Esophagus squamous epithelium (tissue), 5 donors: ENCODE data around the gene KLHDC7B. TPM values are rescaled to one million over a fixed set of nuclear protein-coding genes. Genes with fewer than 3 reads are reported as not detected.
"Not testable (repeated sequence)": the region's sequence is repeated elsewhere in the genome, so short reads cannot be mapped to it uniquely, and the experiment has no call there.

Experiments used
- DNase-seq: peaks from one replicate; lab custom pipeline; 2025; lab: John Stamatoyannopoulos, UW
- H3K27ac ChIP-seq, 4 donors: fragments of 200-600 bp; sonication (generic); one replicate each; pipeline ENCODE4 v1.5.1; 2016 to 2019; ENCODE audit warnings: mild to moderate bottlenecking in 1 of 4
- H3K27me3 ChIP-seq, 4 donors: fragments of 200-600 bp; sonication (generic); 1 replicate in 3 of 4; 2 replicates in 1 of 4; pipeline versions ENCODE4 v1.5.1 to v1.6.0; 2017 to 2021; ENCODE audit warnings: antibody characterized with exemption in 1 of 4
- H3K36me3 ChIP-seq, 3 donors: fragments of 200-600 bp; sonication (generic); one replicate each; pipeline ENCODE4 v1.5.1; 2016 to 2019
- H3K4me1 ChIP-seq, 3 donors: fragments of 200-600 bp; sonication (generic); one replicate each; pipeline ENCODE4 v1.5.1; 2017 to 2019
- H3K4me3 ChIP-seq, 4 donors: fragments of 200-600 bp; sonication (generic); 1 replicate in 3 of 4; 2 replicates in 1 of 4; pipeline ENCODE4 v1.5.1; 2016 to 2019; ENCODE audit warnings: mild to moderate bottlenecking in 2 of 4, moderate library complexity in 1 of 4
- H3K9me3 ChIP-seq, 3 donors: fragments of 200-600 bp; sonication (generic); one replicate each; pipeline ENCODE4 v1.5.1; 2016 to 2019
- POLR2A ChIP-seq, 4 donors: fragments of 450-650 bp; IDR thresholded peaks; one replicate each; pipeline ENCODE4 v1.6.1; 2017; ENCODE audit warnings: antibody characterized with exemption in 4 of 4, mild to moderate bottlenecking in 4 of 4, moderate library complexity in 3 of 4
- WGBS, 2 donors: methylation state at CpG; one replicate each; pipeline ENCODE4 v1.1.5; 2018; 5-methylcytosine and 5-hydroxymethylcytosine counted together
- intact Hi-C: fragments of 100-400 bp; cut with DNase I; formaldehyde crosslinking; loops from one replicate; pipeline ENCODE4 v1.15.0; 2022
- total RNA-seq, 4 donors: library from RNA; depleted of rRNA; stranded (reverse); fragments of >200 nt; gene quantifications; one replicate each; pipeline ENCODE4 v1.1.0, GENCODE V29; 2016
- TF ChIP-seq, protein P1 (sequence below), 6 experiments: fragments of 450-650 bp in 4 of 6; fragments of 200-600 bp in 2 of 6; sonication (generic) in 2 of 6; IDR thresholded peaks; one replicate each; pipeline ENCODE4 v1.5.1; 2016 to 2019; ENCODE audit warnings: antibody characterized with exemption in 6 of 6, mild to moderate bottlenecking in 4 of 6, moderate library complexity in 4 of 6
- donor health status: DM: yes; HTN: yes; CAD: no.

Gene KLHDC7B
- total RNA-seq, 4 donors from 2014 or later = 0.26 to 0.53 (median 0.40) TPM

DNA sequence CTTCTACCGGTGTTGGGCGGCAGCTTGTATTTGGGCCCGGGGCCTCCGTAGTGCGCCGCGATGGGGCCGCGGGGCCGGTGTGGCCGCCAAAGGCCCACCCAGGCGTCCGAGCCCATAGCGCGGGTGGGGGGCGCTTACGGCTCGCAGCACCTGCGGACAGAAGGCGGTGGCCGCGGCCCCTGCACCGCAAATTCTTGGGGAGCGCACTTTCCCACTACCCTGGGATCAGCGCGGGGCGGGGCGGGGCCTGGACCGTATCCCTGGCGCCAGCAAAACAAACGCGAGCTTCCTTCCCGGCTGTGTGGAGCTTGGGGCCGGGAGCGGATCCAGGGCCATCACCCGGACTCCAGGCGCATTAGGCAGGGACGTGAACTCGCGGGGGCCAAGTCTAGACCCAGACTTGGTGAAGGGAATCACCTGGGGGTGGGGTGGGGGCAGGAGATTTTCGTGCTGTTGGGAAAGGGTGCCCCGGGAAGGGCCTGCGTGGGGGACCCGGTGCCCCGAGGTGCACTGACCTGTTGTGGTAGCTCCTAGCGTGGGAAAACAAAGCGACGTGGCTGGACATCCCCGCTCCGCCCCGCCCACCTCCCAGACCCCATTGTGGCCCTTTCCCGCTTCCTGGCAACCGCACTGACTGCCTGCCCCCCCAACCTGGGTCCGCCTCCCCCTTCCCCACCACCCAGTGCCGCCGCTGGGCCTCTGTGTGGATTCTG, 13.6 kb upstream of the KLHDC7B start:
- intact Hi-C loops = no loop called here
- DNase-seq = no peak
- WGBS, 2 donors = 0 to 6% methylated on average over 6 to 8 of the region's 56 CpGs
- TF ChIP-seq POLR2A (IDR thresholded peaks at IDR 0.05) = peak in 2 of 4 donors; percentile 36 to 44
- TF ChIP-seq, protein P1, sequence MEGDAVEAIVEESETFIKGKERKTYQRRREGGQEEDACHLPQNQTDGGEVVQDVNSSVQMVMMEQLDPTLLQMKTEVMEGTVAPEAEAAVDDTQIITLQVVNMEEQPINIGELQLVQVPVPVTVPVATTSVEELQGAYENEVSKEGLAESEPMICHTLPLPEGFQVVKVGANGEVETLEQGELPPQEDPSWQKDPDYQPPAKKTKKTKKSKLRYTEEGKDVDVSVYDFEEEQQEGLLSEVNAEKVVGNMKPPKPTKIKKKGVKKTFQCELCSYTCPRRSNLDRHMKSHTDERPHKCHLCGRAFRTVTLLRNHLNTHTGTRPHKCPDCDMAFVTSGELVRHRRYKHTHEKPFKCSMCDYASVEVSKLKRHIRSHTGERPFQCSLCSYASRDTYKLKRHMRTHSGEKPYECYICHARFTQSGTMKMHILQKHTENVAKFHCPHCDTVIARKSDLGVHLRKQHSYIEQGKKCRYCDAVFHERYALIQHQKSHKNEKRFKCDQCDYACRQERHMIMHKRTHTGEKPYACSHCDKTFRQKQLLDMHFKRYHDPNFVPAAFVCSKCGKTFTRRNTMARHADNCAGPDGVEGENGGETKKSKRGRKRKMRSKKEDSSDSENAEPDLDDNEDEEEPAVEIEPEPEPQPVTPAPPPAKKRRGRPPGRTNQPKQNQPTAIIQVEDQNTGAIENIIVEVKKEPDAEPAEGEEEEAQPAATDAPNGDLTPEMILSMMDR (IDR thresholded peaks at IDR 0.05) = no peak
- no peaks in the 10 kb centered on the region for H3K9me3 ChIP-seq
- peak overlapping the region; percentile 96 to 100 (median 98) for H3K27ac ChIP-seq
- peaks cover 25 to 88% (median 31%) of the 10 kb centered on the region in 3 donors for H3K4me1 ChIP-seq
- peak overlapping the region; percentile 54 to 87 (median 64) for H3K4me3 ChIP-seq
- H3K36me3 ChIP-seq = no peaks in the 10 kb centered on the region
- H3K27me3 ChIP-seq = peaks cover 0 to 43% (median 0%) of the 10 kb centered on the region in 4 donors

DNA sequence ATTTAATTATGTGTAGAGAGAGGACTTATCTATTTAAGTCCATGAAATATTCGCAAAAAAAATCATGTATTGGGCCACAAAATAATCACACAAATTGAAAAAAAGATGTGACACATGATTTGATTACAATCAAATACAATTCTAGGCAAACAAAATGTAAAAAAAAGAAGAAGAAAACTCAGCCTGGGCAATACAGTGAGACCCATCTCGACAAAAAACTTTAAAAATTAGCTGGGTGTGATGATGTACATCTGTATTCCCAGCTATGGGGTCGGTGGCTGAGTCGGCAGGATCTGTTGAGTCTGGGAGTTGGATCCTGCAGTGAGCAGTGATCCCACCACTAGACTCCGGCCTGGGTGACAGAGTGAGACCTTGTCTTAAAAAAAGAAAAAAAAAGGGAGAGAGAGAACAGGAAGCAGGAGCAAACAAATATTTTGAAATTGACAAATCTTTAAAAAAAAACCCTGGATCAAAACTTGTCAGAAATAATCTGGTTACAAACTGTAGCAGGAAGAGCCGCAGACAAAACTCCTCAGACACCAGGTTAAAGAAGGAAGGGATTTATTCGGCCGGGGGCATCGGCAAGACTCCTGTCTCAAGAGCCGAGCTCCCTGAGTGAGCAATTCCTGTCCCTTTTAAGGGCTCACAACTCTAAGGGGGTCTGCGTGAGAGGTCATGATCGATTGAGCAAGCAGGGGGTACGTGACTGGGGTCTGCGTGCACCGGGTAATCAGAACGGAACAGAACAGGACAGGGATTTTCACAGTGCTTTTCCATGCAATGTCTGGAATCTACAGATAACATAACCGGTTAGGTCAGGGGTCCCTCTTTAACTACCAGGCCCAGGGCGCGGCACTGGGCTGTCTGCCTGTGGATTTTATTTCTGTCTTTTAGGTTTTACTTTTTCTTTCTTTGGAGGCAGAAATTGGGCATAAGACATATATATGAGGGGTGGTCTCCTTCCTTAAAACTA, 12.6 kb upstream of the KLHDC7B start:
- intact Hi-C loops = no loop called here
- Histone ChIP-seq H3K4me1 (peaks cover 22 to 87% (median 32%) of the 10 kb centered on the region in 3 donors), H3K9me3 (no peaks in the 10 kb centered on the region), H3K27me3 (peaks cover 0 to 49% (median 0%) of the 10 kb centered on the region in 4 donors), H3K4me3 (peak overlapping the region in 1 of 4 donors; percentile 87), H3K36me3 (no peaks in the 10 kb centered on the region), H3K27ac (peak overlapping the region; percentile 96 to 100 (median 98))
- TF ChIP-seq, protein P1 (IDR thresholded peaks at IDR 0.05) = no peak
- TF ChIP-seq POLR2A (IDR thresholded peaks at IDR 0.05) = no peak
- WGBS, 2 donors = 72 to 82% methylated on average over 19 of the region's 19 CpGs
- no peak for DNase-seq

DNA sequence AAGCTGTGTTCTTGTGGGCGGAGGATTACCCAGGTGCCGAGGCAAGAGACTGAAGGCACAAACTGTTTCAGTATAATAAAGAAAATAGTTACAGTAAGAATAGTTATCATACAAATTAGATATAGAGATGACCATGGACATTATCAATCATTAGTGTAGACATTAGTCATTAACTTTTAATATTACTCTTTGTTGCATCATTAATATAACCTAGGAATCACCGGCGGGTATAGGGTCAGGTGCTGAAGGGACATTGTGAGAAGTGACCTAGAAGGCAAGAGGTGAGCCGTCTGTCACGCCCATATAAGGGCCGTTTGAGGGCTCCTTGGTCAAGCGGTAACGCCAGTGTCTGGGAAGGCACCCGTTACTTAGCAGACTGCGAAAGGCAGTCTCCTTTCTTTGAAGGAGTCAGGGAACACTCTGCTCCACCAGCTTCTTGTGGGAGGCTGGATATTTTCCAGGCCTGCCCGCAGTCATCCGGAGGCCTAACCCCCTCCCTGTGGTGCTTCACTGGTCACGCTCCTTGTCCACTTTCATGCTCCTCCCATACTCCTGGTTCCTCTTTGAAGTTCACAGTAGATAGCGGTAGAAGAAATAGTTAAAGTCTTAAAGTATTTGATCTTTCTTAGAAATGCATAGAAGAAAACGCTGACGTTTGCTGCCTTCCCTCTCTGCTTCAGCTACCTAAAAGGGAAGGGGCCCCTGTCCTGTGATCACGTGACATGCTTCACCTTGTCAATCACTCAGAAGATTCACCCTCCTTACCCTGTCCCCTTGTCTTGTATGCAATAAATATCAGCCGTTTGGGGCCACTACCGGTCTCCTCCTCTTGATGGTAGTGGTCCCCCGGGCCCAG, 11.6 kb upstream of the KLHDC7B start:
- H3K9me3 ChIP-seq, intact Hi-C loops, H3K36me3 ChIP-seq, DNase-seq, H3K4me3 ChIP-seq: not testable (repeated sequence)
- TF ChIP-seq POLR2A (IDR thresholded peaks at IDR 0.05) = peak in 1 of 4 donors; percentile 47
- H3K27ac ChIP-seq = peak overlapping the region in 3 of 4 donors; percentile 15 to 99 (median 75)
- peaks cover 0 to 50% (median 0%) of the 10 kb centered on the region in 4 donors for H3K27me3 ChIP-seq
- 60 to 65% methylated on average over 20 to 21 of the region's 21 CpGs for WGBS, 2 donors
- H3K4me1 ChIP-seq = peaks cover 21 to 87% (median 38%) of the 10 kb centered on the region in 3 donors

DNA sequence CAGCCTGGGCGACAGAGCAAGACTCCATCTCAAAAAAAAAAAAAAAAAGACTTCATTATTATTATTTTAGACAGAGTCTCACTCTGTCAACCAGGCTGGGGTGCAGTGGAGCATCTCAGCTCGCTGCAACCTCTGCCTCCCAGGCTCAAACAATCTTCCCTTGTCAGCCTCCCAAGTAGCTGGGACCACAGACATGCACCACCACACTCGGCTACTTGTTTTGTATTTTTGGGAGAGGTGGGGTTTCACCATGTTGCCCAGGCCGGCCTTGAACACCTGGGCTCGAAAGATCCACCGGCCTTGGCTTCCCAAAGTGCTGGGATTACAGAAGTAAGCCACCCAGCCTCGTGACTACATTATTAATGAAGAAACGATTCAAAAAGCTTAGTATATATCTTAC, 10.6 kb upstream of the KLHDC7B start:
- no peak for TF ChIP-seq POLR2A (IDR thresholded peaks at IDR 0.05)
- peaks cover 22 to 85% (median 34%) of the 10 kb centered on the region in 3 donors for H3K4me1 ChIP-seq
- H3K4me3 ChIP-seq = no peak overlapping the region

DNA sequence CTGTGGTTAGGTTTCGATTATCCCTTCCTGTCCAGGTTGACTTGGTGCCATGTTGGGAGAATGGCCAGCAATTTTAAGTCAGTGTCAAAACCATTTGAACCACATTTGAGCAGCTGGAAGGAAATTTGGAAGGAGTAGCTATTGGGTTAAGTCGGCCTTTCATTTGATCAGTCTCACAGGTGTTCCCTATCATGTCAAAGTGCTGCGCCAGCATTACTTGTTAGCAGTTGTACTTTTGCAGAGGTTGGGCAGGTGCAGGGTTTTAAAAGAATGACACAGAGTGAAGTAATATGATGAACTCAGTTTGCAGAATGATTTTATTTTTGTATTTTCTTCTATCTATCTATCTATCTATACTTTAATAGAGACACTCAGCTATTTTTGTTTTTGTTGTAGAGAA, 9.5 kb upstream of the KLHDC7B start:
- Histone ChIP-seq H3K36me3 (no peaks in the 10 kb centered on the region), H3K9me3 (no peaks in the 10 kb centered on the region), H3K4me1 (peaks cover 31 to 85% (median 31%) of the 10 kb centered on the region in 3 donors), H3K27me3 (peaks cover 0 to 34% (median 0%) of the 10 kb centered on the region in 4 donors), H3K27ac (peak overlapping the region in 3 of 4 donors; percentile 7 to 68 (median 49)), H3K4me3 (no peak overlapping the region)
- intact Hi-C loops = no loop called here
- WGBS, 2 donors = 28 to 67% methylated on average over 3 of the region's 3 CpGs
- DNase-seq = no peak
- TF ChIP-seq POLR2A (IDR thresholded peaks at IDR 0.05) = no peak
- TF ChIP-seq, protein P1 (IDR thresholded peaks at IDR 0.05) = no peak

More for the DNA sequence above, 10.6 kb upstream of the KLHDC7B start:
- DNase-seq = no peak
- no peaks in the 10 kb centered on the region for H3K36me3 ChIP-seq
- intact Hi-C loops = no loop called here
- 85 to 89% methylated on average over 6 to 8 of the region's 8 CpGs for WGBS, 2 donors
- no peaks in the 10 kb centered on the region for H3K9me3 ChIP-seq
- no peak overlapping the region for H3K27ac ChIP-seq
- H3K27me3 ChIP-seq = peaks cover 0 to 45% (median 0%) of the 10 kb centered on the region in 4 donors
